Keratinocyte (primary cell): Measurements from ENCODE around the gene ZNF433. TPM values are rescaled to one million over a fixed set of nuclear protein-coding genes. Genes with fewer than 3 reads are reported as not detected.

Experiments used
- DNase-seq: peaks from one replicate; pipeline ENCODE4 v3.0.0-alpha.2; 2011; ENCODE audit warnings: low read depth, missing footprints, low spot score
- FAIRE-seq: peaks from 2 replicates; lab custom pipeline; 2011; peaks lifted over from hg19 to GRCh38; lab: Jason Lieb, UNC
- H2AFZ ChIP-seq: 2 replicates; pipeline ENCODE4 v1.6.0; 2012; ENCODE audit warnings: low read length, control low read depth, inconsistent platforms; ENCODE audit not compliant: control insufficient read depth
- H3K27ac ChIP-seq: 2 replicates; pipeline ENCODE4 v1.5.1; 2011; ENCODE audit warnings: low read length; ENCODE audit not compliant: control insufficient read depth, insufficient read depth
- H3K27me3 ChIP-seq: 3 replicates; pipeline ENCODE4 v1.6.0; 2011; ENCODE audit warnings: low read length; ENCODE audit not compliant: control insufficient read depth, insufficient read depth; ENCODE audit errors: extremely low read depth
- H3K36me3 ChIP-seq, 2 experiments: 2 replicates in 1 of 2; 3 replicates in 1 of 2; pipeline ENCODE4 v1.5.1; 2011; ENCODE audit warnings: low read length in 2 of 2, mild to moderate bottlenecking in 1 of 2; ENCODE audit not compliant: control insufficient read depth in 2 of 2, insufficient read depth in 2 of 2; ENCODE audit errors: extremely low read depth in 1 of 2
- H3K4me1 ChIP-seq: 3 replicates; pipeline ENCODE4 v1.5.1; 2011; ENCODE audit warnings: low read length; ENCODE audit not compliant: control insufficient read depth, insufficient read depth; ENCODE audit errors: extremely low read depth
- H3K4me2 ChIP-seq: 3 replicates; pipeline ENCODE4 v1.6.0; 2011; ENCODE audit warnings: low read depth, low read length; ENCODE audit not compliant: control insufficient read depth, insufficient read depth; ENCODE audit errors: extremely low read depth
- H3K4me3 ChIP-seq, 3 experiments: fragments of 200-600 bp in 1 of 3; sonication (generic) in 1 of 3; 2 replicates in 2 of 3; 3 replicates in 1 of 3; pipeline ENCODE4 v1.5.1; 2011 to 2016; ENCODE audit warnings: low read length in 3 of 3, mild to moderate bottlenecking in 3 of 3, control low read depth in 2 of 3, inconsistent platforms in 1 of 3, low read depth in 1 of 3, mixed read lengths in 1 of 3, mixed run types in 1 of 3, moderate library complexity in 1 of 3; ENCODE audit not compliant: control insufficient read depth in 2 of 3, insufficient read depth in 2 of 3; ENCODE audit errors: extremely low read depth in 1 of 3
- H3K79me2 ChIP-seq: 2 replicates; pipeline ENCODE4 v1.6.0; 2012; ENCODE audit warnings: low read length; ENCODE audit not compliant: control insufficient read depth, insufficient read depth
- H3K9ac ChIP-seq: 3 replicates; pipeline ENCODE4 v1.6.0; 2011; ENCODE audit warnings: low read length; ENCODE audit not compliant: control insufficient read depth, insufficient read depth; ENCODE audit errors: extremely low read depth
- H3K9me1 ChIP-seq: 3 replicates; pipeline ENCODE4 v1.6.0; 2011; ENCODE audit warnings: low read length; ENCODE audit not compliant: control insufficient read depth, insufficient read depth; ENCODE audit errors: extremely low read depth
- H3K9me3 ChIP-seq: 2 replicates; pipeline ENCODE4 v1.5.1; 2012; ENCODE audit warnings: low read depth, low read length; ENCODE audit not compliant: control insufficient read depth
- H4K20me1 ChIP-seq: 3 replicates; pipeline ENCODE4 v1.6.0; 2011; ENCODE audit warnings: low read length; ENCODE audit not compliant: control insufficient read depth, insufficient read depth; ENCODE audit errors: extremely low read depth
- CTCF ChIP-seq, 3 experiments: IDR thresholded peaks in 1 of 3; conservative IDR thresholded peaks in 1 of 3; optimal IDR thresholded peaks in 1 of 3; 2 replicates in 2 of 3; 3 replicates in 1 of 3; pipeline versions ENCODE3 to v1.5.1; 2011; ENCODE audit warnings: low read length in 3 of 3, mild to moderate bottlenecking in 3 of 3, moderate library complexity in 2 of 3, control low read depth in 1 of 3, inconsistent platforms in 1 of 3; ENCODE audit not compliant: insufficient read depth in 2 of 3; ENCODE audit errors: extremely low read depth in 1 of 3
- EZH2 ChIP-seq: IDR thresholded peaks from one replicate; pipeline ENCODE4 v1.6.1; 2012; ENCODE audit warnings: inconsistent platforms, mild to moderate bottlenecking, low read length, moderate library complexity
- dilution Hi-C: fragments of 300-500 bp; cut with MboI; formaldehyde crosslinking; loops from one replicate; pipeline ENCODE4 v1.7.0; 2020; ENCODE audit warnings: low sequenced_read_pairs; ENCODE audit not compliant: extremely low pct_ligation_motif_present
- polyA plus RNA-seq, 5 experiments: library from polyadenylated mRNA; depleted of rRNA in 3 of 5; stranded (reverse) in 3 of 5; stranded (forward) in 1 of 5; unstranded in 1 of 5; fragments of >200 nt; gene quantifications; 1 replicate in 1 of 5; 2 replicates in 3 of 5; 3 replicates in 1 of 5; pipeline versions ENCODE4 v1.2.1 to v1.2.3, GENCODE V29; 2011 to 2012; ENCODE audit warnings: missing spikeins in 2 of 5, low read depth in 1 of 5, low replicate concordance in 1 of 5

Gene ZNF433
- polyA plus RNA-seq, 1 donor (not counting 4 experiments of a cell fraction or from before 2014, with no cell fraction given), result 4.7 TPM

- Histone ChIP-seq H3K4me2 (no peak overlapping the region), H3K4me3 (no peak overlapping the region), H2AFZ (no peak overlapping the region), H3K79me2 (peaks cover 1% of the 10 kb centered on the region), H4K20me1 (no peaks in the 10 kb centered on the region), H3K9me1 (no peaks in the 10 kb centered on the region), H3K27ac (no peak overlapping the region), H3K36me3 (no peaks in the 10 kb centered on the region), H3K9me3 (peaks cover 17% of the 10 kb centered on the region), H3K9ac (no peak overlapping the region), H3K27me3 (no peaks in the 10 kb centered on the region), H3K4me1 (no peaks in the 10 kb centered on the region)
- FAIRE-seq, result no peak
- dilution Hi-C loops, result no loop called here
- no peak for TF ChIP-seq EZH2
- peak in 2 of 3 experiments; percentile 1 to 15 for TF ChIP-seq CTCF (optimal IDR thresholded peaks at IDR 0.05 in 1 of 3, IDR thresholded peaks at IDR 0.05 in 1 of 3, conservative IDR thresholded peaks at IDR 0.05 in 1 of 3; ENCODE audit: extremely low read depth in 1 of 3, insufficient read depth in 2 of 3, low read length in 3 of 3)
- DNase-seq, result no peak
Observed at GRCh38 chr19:11984986-11985385, 50.5 kb downstream of the ZNF433 start.

- TF ChIP-seq EZH2 (no peak), CTCF (optimal IDR thresholded peaks at IDR 0.05 in 1 of 3, IDR thresholded peaks at IDR 0.05 in 1 of 3, conservative IDR thresholded peaks at IDR 0.05 in 1 of 3; ENCODE audit: extremely low read depth in 1 of 3, insufficient read depth in 2 of 3, low read length in 3 of 3) (no peak)
- no peaks in the 10 kb centered on the region for H3K4me1 ChIP-seq
- peaks cover 31% of the 10 kb centered on the region for H3K9me3 ChIP-seq
- no peak overlapping the region for H3K27ac ChIP-seq
- H3K9ac ChIP-seq, result no peak overlapping the region
- H3K9me1 ChIP-seq, result no peaks in the 10 kb centered on the region
- no peak overlapping the region for H3K4me3 ChIP-seq
- dilution Hi-C loops, result no loop called here
- no peak for DNase-seq
- H4K20me1 ChIP-seq, result no peaks in the 10 kb centered on the region
- peaks cover 0 to 3% of the 10 kb centered on the region in 2 experiments for H3K36me3 ChIP-seq
- no peak for FAIRE-seq
- no peak overlapping the region for H3K4me2 ChIP-seq
- no peak overlapping the region for H2AFZ ChIP-seq
- no peaks in the 10 kb centered on the region for H3K79me2 ChIP-seq
- no peaks in the 10 kb centered on the region for H3K27me3 ChIP-seq
Observed at GRCh38 chr19:11982526-11982925, 53.0 kb downstream of the ZNF433 start.
